Measurements from ENCODE around the gene PNPLA6.

PNPLA6 gene

DNA sequence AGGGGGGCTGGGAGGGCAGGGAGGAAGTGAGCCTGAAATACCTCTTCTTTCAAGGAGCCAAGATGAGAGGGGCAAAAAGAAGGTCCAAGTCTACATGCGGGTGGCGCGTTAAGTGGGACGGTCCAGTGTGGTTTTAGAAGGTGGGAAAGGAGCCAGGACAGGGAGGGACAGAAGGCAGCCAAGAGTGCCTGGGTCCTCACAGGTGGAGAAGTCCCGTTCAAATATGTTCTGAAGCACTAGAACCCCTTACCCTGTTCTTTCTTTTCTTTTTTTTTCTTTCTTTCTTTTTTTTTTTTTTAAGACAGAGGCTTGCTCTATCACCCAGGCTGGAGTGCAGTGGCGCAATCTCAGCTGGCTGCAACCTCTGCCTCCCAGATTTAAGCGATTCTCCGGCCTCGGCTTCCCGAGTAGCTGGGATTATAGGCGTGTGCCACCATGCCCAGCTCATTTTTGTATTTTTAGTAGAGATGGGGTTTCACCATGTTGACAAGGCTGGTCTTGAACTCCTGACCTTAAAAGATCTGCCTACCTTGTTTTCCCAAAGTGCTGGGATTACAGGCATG, 67.5 kb downstream of the PNPLA6 start:
- DNase-seq, result no peak

DNA sequence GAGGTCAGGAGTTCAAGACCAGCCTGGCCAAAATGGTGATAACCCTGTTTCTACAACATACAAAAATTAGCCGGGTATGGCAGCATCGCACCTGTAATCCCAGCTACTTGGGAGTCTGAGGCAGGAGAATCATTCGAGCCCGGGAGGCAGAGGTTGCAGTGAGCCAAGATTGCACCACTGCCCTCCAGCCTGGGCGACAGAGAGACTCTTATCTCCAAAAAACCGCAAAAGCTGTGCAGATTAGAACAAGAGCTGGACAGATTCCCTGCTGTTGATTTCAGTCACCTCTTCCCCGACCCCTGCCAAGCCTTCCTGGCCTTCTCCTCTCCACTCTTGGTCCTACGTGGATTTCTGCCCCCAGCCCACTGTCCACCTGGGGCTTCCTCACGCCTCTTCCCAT, 68.4 kb downstream of the PNPLA6 start:
- no peak for DNase-seq

DNA sequence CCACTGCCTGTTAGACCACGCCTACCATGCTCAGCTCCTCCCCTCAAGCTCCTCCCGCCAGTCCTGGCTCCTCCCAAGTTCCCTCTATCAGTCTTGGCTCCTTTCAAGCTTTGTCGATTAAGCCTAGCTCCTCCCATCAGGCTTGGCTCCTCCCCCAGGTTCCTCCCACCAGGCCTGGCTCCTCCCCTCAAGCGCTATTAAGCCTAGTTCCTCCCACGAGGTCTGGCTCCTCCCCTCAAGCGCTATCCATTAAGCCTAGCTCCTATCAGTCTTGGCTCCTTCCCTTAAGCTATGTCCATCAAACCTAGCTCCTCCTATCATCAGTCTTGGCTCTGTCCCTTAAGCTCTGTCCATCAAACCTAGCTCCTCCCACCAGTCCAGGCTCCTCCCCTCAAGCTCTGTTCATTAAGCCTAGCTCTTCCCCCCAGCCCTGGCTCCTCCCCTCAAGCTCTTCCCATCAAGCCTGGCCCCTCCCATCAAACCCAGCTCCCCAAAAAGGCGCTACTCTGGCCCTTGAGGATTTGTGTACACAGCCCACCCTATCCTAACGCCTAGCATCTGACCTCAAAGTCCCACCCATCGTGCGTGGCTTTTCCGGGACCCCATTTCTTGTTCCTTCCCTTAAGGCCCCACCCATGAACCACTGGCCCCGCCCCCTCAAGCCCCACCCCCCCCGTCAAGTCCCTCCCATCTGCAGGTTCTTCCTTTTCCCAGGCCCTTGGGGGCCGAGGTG, 70.1 kb downstream of the PNPLA6 start:
- peak in 2 of 6 experiments; percentile 9 to 25 for DNase-seq

DNA sequence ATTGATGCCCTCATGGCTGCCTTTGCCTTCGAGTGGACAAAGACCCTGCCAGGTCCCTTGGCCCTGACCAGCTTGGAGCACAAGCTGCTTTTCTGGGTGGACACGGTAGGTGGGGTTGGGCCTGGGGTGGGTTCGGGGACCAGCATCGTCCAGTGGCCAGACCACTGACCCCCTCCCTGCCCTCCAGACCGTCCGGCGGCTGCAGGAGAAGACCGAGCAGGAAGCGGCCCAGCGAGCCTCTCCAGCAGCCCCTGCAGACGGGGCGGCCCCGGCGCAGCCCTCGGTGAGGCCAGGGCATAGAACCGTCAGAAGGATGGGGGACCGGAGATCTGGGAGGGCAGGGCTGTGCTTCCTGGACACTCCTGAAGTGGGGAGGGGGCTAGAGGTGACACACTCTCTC, 70.8 kb downstream of the PNPLA6 start:
- no peak for DNase-seq

DNA sequence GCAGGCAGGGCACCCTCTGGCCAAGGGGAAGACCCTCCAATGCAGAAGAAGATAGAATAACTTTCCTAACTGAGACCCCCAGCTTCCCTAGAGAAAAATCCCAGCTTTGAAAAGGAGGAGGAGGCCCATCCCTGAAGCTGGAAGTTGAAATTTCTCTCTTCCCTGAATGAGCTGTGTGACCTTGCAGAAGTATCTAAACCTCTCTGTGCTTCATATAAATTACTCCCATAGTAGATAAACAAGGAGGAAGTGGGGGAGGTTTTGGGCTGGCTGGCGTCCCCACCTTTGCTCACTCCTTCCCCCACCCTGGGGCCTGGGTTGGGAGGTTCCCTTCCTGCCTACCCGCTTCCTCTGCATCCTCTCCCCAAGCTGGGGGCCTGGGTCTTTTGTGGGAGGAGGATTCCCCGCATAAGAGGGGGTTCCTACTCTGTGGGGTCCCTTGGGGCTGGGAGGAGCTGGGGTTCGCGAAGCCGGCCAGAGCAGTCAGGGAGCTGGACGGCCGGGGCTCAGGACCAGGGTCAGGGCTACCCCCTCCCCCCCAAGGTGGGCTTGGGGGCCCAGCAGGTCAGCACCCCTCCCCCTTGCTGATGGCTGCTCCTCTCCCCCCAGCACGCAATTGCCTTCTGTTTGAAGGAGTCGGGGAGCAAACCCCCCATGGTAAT, 71.8 kb downstream of the PNPLA6 start:
- no peak for DNase-seq

DNA sequence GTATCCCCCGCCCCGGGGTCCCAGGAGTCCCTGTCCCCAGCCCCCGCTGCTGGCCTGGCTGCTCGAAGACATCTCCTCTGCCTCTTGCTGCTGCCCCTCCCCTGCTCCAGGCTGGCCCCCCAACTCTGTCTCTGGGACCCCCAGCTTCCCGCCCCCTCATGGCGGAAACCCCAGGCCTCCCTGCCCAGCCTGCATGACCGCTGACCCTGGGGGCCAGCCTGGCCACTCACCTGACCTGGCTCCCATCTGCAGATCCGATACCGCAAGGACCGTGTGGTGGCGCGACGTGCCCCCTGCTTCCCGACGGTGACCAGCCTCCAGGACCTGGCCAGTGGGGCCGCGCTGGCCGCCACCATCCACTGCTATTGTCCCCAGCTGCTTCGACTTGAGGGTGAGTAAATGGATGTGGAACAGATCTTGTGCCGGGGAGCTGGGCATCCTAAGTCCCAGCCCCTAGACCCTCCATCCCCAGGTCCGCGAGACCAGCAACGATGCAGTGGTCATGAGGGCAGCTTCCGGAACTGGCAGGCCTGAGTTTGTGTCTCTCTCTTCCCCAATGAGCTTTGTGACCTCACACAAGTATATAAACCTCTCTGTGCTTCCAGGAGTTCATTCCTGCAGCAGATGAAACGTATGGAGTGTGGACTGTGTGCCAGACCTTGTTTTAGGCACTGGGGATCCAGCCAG, 72.5 kb downstream of the PNPLA6 start:
- no peak for DNase-seq

DNA sequence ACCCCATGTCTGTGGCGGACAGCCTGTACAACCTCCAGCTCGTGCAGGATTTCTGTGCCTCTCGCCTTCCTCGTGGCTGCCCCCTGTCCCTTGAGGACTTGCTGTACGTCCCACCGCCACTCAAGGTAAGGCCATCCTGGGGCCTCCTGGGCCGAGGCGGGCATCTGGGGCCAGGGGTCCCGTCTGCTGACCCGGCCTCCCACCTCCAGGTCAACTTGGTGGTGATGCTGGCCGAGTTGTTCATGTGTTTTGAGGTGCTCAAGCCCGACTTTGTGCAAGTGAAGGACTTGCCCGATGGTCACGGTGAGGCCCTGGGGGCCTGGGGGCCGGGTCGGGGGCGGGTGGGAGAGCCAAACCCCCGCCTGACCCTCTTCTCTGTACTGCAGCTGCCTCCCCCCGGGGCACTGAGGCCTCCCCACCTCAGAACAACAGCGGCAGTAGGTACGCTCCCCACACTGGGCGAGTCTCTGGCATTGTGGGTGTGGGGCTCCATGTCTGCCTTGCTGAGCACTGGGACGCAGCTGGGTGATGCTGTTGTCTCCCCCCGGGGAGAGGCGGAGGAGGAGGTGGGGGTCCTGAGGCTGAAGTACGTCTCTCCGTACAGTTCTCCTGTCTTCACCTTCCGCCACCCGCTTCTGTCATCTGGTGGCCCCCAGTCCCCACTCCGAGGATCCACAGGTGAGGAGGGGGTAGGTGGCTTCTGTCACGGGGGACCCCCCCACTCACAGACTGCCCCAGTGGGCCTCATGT, 75.1 kb downstream of the PNPLA6 start:
- DNase-seq, result no peak
